CD4-positive, alpha-beta T cell (primary cell): Measurements from ENCODE around the gene NLGN1. TPM values are rescaled to one million over a fixed set of nuclear protein-coding genes. Genes with fewer than 3 reads are reported as not detected.

Experiments
- ATAC-seq: fragments of 200-7000 bp; cut with Tn5 transposase; one replicate; pipeline ENCODE4 v1.10.0; 2022; ENCODE audit warnings: mild to moderate bottlenecking; ENCODE audit not compliant: poor library complexity
- CTCF ChIA-PET: fragments of 350-600 bp; sonication (Branson Sonifier 250); formaldehyde crosslinking; loops from one replicate; lab custom pipeline; 2021; ENCODE audit warnings: antibody characterized with exemption, inconsistent platforms; lab: Charles Lee
- POLR2A ChIA-PET: fragments of 350-600 bp; sonication (Branson Sonifier 250); formaldehyde crosslinking; loops from one replicate; lab custom pipeline; 2021; ENCODE audit warnings: antibody characterized with exemption, inconsistent platforms; lab: Charles Lee
- DNase-seq, 14 experiments: peaks; one replicate each; pipeline ENCODE4 v3.0.0-alpha.2; 2013 to 2020; ENCODE audit warnings: mixed read lengths in 2 of 14
- H3K27ac ChIP-seq, 2 donors: one replicate each; pipeline versions ENCODE4 v1.5.1 to v1.7.0; 2013; ENCODE audit warnings: low read length in 2 of 2, low read depth in 1 of 2, mild to moderate bottlenecking in 1 of 2
- H3K27me3 ChIP-seq, 2 experiments: 1 replicate in 1 of 2; 2 replicates in 1 of 2; pipeline versions ENCODE4 v1.6.1 to v1.7.0; 2013; ENCODE audit warnings: low read length in 2 of 2, control low read depth in 1 of 2, mild to moderate bottlenecking in 1 of 2, moderate library complexity in 1 of 2; ENCODE audit not compliant: insufficient read depth in 2 of 2, control insufficient read depth in 1 of 2
- H3K36me3 ChIP-seq: one replicate; pipeline ENCODE4 v1.6.1; 2013; ENCODE audit warnings: low read length, control low read depth; ENCODE audit not compliant: insufficient read depth
- H3K4me1 ChIP-seq: one replicate; pipeline ENCODE4 v1.6.1; 2013; ENCODE audit warnings: low read length, control low read depth; ENCODE audit not compliant: insufficient read depth
- H3K4me3 ChIP-seq: one replicate; pipeline ENCODE4 v1.5.1; 2013; ENCODE audit warnings: mild to moderate bottlenecking, low read length, moderate library complexity
- H3K9me3 ChIP-seq, 2 experiments: 1 replicate in 1 of 2; 2 replicates in 1 of 2; pipeline versions ENCODE4 v1.6.1 to v1.7.0; 2013; ENCODE audit warnings: low read length in 2 of 2, mild to moderate bottlenecking in 2 of 2, control low read depth in 1 of 2, moderate library complexity in 1 of 2; ENCODE audit not compliant: control insufficient read depth in 1 of 2, insufficient read depth in 1 of 2
- H3K27ac Mint-ChIP-seq: one replicate; pipeline ENCODE4 v1.8.0; 2020; ENCODE audit warnings: mixed read lengths
- H3K27me3 Mint-ChIP-seq: one replicate; pipeline ENCODE4 v1.8.0; 2021; ENCODE audit warnings: mixed read lengths
- H3K36me3 Mint-ChIP-seq: one replicate; pipeline ENCODE4 v1.8.0; 2021; ENCODE audit warnings: low read depth, mixed read lengths
- H3K4me1 Mint-ChIP-seq: one replicate; pipeline ENCODE4 v1.8.0; 2021; ENCODE audit warnings: low read depth, mixed read lengths
- H3K4me3 Mint-ChIP-seq: one replicate; pipeline ENCODE4 v1.8.0; 2020; ENCODE audit warnings: mild to moderate bottlenecking, mixed read lengths
- H3K9me3 Mint-ChIP-seq: one replicate; pipeline ENCODE4 v1.8.0; 2020; ENCODE audit warnings: mixed read lengths
- CTCF ChIP-seq: fragments of 200-600 bp; IDR thresholded peaks from one replicate; pipeline ENCODE4 v1.8.0; 2022; ENCODE audit warnings: antibody characterized with exemption, mild to moderate bottlenecking
- intact Hi-C, 2 experiments: fragments of 100-400 bp; cut with DNase I in 1 of 2; cut with micrococcal nuclease in 1 of 2; formaldehyde crosslinking; loops; one replicate each; pipeline versions ENCODE4 v1.15.1 to v1.9.0; 2023 to 2025; cut with DNase I, micrococcal nuclease
- total RNA-seq, 174 experiments: library from RNA in 2 of 174; stranded (reverse) in 2 of 174; gene quantifications; one replicate each; pipeline ENCODE4 v1.2.3 and lab custom pipeline; 2021 to 2026

NLGN1 gene
- total RNA-seq, 2 experiments from 2014 or later = not detected

- no peak for TF ChIP-seq CTCF
- Histone ChIP-seq H3K4me1 (no peaks in the 10 kb centered on the region), H3K27ac (no peak overlapping the region), H3K9me3 (no peaks in the 10 kb centered on the region), H3K4me3 (no peak overlapping the region), H3K36me3 (no peaks in the 10 kb centered on the region), H3K27me3 (no peaks in the 10 kb centered on the region)
- Mint-ChIP-seq H3K4me3 (no peak overlapping the region), H3K36me3 (no peaks in the 10 kb centered on the region), H3K27ac (no peak overlapping the region), H3K4me1 (no peaks in the 10 kb centered on the region), H3K9me3 (peaks cover 2% of the 10 kb centered on the region), H3K27me3 (no peaks in the 10 kb centered on the region)
- DNase-seq (no peak), ATAC-seq (no peak)
- CTCF ChIA-PET = no interaction called here
- POLR2A ChIA-PET = no interaction called here
- intact Hi-C loops = no loop called here
Measured at GRCh38 chr3:173463250-173463649, 65.7 kb downstream of the NLGN1 start.

- ChIA-PET CTCF (no interaction called here), POLR2A (no interaction called here)
- no peak for TF ChIP-seq CTCF
- Histone ChIP-seq H3K4me1 (no peaks in the 10 kb centered on the region), H3K4me3 (no peak overlapping the region), H3K9me3 (no peaks in the 10 kb centered on the region), H3K27ac (no peak overlapping the region), H3K36me3 (no peaks in the 10 kb centered on the region), H3K27me3 (no peaks in the 10 kb centered on the region)
- Mint-ChIP-seq H3K27ac (no peak overlapping the region), H3K36me3 (no peaks in the 10 kb centered on the region), H3K9me3 (peaks cover 2% of the 10 kb centered on the region), H3K4me3 (no peak overlapping the region), H3K4me1 (no peaks in the 10 kb centered on the region), H3K27me3 (no peaks in the 10 kb centered on the region)
- intact Hi-C loops = no loop called here
- no peak for DNase-seq
- ATAC-seq = no peak
Measured at GRCh38 chr3:173465112-173465511, 67.6 kb downstream of the NLGN1 start.

GRCh38 chr3:173465898-173466678 is 68.5 kb downstream of the NLGN1 start:
- TF ChIP-seq CTCF = no peak
- H3K36me3 ChIP-seq = no peaks in the 10 kb centered on the region
- no peaks in the 10 kb centered on the region for H3K9me3 ChIP-seq
- H3K27me3 ChIP-seq = no peaks in the 10 kb centered on the region
- DNase-seq (no peak), ATAC-seq (no peak)
- H3K27ac ChIP-seq = no peak overlapping the region
- intact Hi-C loops = no loop called here
- POLR2A ChIA-PET = no interaction called here
- no peaks in the 10 kb centered on the region for H3K4me1 ChIP-seq
- H3K4me3 Mint-ChIP-seq = no peak overlapping the region
- no peak overlapping the region for H3K4me3 ChIP-seq
- H3K4me1 Mint-ChIP-seq = no peaks in the 10 kb centered on the region
- CTCF ChIA-PET = no interaction called here
- H3K27ac Mint-ChIP-seq = no peak overlapping the region
- no peaks in the 10 kb centered on the region for H3K36me3 Mint-ChIP-seq
- peaks cover 2% of the 10 kb centered on the region for H3K9me3 Mint-ChIP-seq
- H3K27me3 Mint-ChIP-seq = no peaks in the 10 kb centered on the region
